K562 (cell line): Measurements from ENCODE around the gene DUSP28. TPM values are rescaled to one million over a fixed set of nuclear protein-coding genes. Genes with fewer than 3 reads are reported as not detected.

ENCODE experiments used
- CBFA2T2 ChIP-seq: fragments of 450-650 bp; conservative IDR thresholded peaks from 2 replicates; pipeline ENCODE4 v1.6.1; 2017; ENCODE audit warnings: mild to moderate bottlenecking
- CHD4 ChIP-seq: fragments of 200-600 bp; sonication (generic); IDR thresholded peaks from 3 replicates; pipeline ENCODE4 v1.6.1; 2012; ENCODE audit warnings: low read depth, mild to moderate bottlenecking, mixed read lengths, low read length, inconsistent platforms; ENCODE audit not compliant: insufficient read depth, insufficient replicate concordance, poor library complexity, severe bottlenecking
- CREB3L1 ChIP-seq: fragments of 450-650 bp; IDR thresholded peaks from 2 replicates; pipeline ENCODE4 v1.6.1; 2014; ENCODE audit warnings: low read depth, mild to moderate bottlenecking, moderate library complexity, borderline replicate concordance
- ERF ChIP-seq: fragments of 450-650 bp; formaldehyde crosslinking; IDR thresholded peaks from 2 replicates; pipeline ENCODE4 v1.4.0; 2020; ENCODE audit warnings: mild to moderate bottlenecking, mixed read lengths
- ETS2 ChIP-seq: IDR thresholded peaks from 2 replicates; pipeline ENCODE4 v1.6.1; 2016; ENCODE audit warnings: borderline replicate concordance, missing genetic modification characterization, mild to moderate bottlenecking, moderate library complexity, missing compliant biosample characterization; ENCODE audit not compliant: poor library complexity, severe bottlenecking
- FOXK2 ChIP-seq, 2 experiments: fragments of 450-650 bp; IDR thresholded peaks in 1 of 2; conservative IDR thresholded peaks in 1 of 2; 2 replicates each; pipeline ENCODE4 v1.6.1; 2016; ENCODE audit warnings: low read depth in 2 of 2, mild to moderate bottlenecking in 1 of 2
- GABPA ChIP-seq: fragments of 200-800 bp; sonication (Bioruptor generic); conservative IDR thresholded peaks from 2 replicates; pipeline ENCODE4 v1.6.1; 2016; ENCODE audit warnings: low read depth, missing genetic modification characterization, missing compliant biosample characterization
- PHF21A ChIP-seq: fragments of 450-650 bp; IDR thresholded peaks from 2 replicates; pipeline ENCODE4 v1.6.1; 2017; ENCODE audit warnings: low read depth, borderline replicate concordance
- POLR2A ChIP-seq: fragments of 450-650 bp; conservative IDR thresholded peaks from 2 replicates; pipeline ENCODE4 v1.6.1; 2016
- POLR3A ChIP-seq: IDR thresholded peaks from 2 replicates; pipeline ENCODE4 v1.6.1; 2011; ENCODE audit warnings: borderline replicate concordance, mild to moderate bottlenecking, moderate library complexity; ENCODE audit not compliant: insufficient read length, insufficient read depth; ENCODE audit errors: extremely low read depth
- RAD51 ChIP-seq: fragments of 450-650 bp; IDR thresholded peaks from 2 replicates; pipeline ENCODE4 v1.7.1; 2016; ENCODE audit warnings: low read depth, mild to moderate bottlenecking, borderline replicate concordance
- RBFOX2 ChIP-seq: fragments of 200-400 bp; formaldehyde crosslinking; IDR thresholded peaks from 2 replicates; pipeline ENCODE4 v1.6.1; 2017; ENCODE audit warnings: low read depth, mild to moderate bottlenecking, low read length, moderate library complexity
- RFX1 ChIP-seq: fragments of 450-650 bp; IDR thresholded peaks from 2 replicates; pipeline ENCODE4 v1.6.1; 2016; ENCODE audit warnings: mild to moderate bottlenecking, moderate library complexity
- RNF219 ChIP-seq: fragments of 250-450 bp; sonication (Bioruptor Pico); IDR thresholded peaks from 2 replicates; pipeline ENCODE4 v1.5.0; 2022; ENCODE audit warnings: mild to moderate bottlenecking
- TAF1 ChIP-seq: IDR thresholded peaks from 2 replicates; pipeline ENCODE4 v1.6.1; 2011; ENCODE audit warnings: mild to moderate bottlenecking, low read length, moderate library complexity; ENCODE audit not compliant: insufficient read depth, control insufficient read depth, severe bottlenecking; ENCODE audit errors: extremely low read depth
- ZBTB17 ChIP-seq: fragments of 450-650 bp; formaldehyde crosslinking; IDR thresholded peaks from 2 replicates; pipeline ENCODE4 v1.4.0; 2020; ENCODE audit warnings: mild to moderate bottlenecking
- ZFPM2 ChIP-seq: fragments of 250-450 bp; sonication (Bioruptor Pico); IDR thresholded peaks from 2 replicates; pipeline ENCODE4 v1.5.1; 2022; ENCODE audit warnings: mild to moderate bottlenecking
- ZMIZ1 ChIP-seq, 2 experiments: fragments of 150-350 bp in 1 of 2; IDR thresholded peaks; 2 replicates each; pipeline ENCODE4 v1.6.1; 2012 to 2016; ENCODE audit warnings: low read depth in 2 of 2, low read length in 2 of 2, mild to moderate bottlenecking in 1 of 2, moderate library complexity in 1 of 2
- ZNF586 ChIP-seq: fragments of 450-650 bp; formaldehyde crosslinking; conservative IDR thresholded peaks from 2 replicates; pipeline ENCODE4 v1.4.0; 2020; ENCODE audit warnings: mild to moderate bottlenecking, moderate library complexity
- ZNF696 ChIP-seq: fragments of 250-450 bp; sonication (Bioruptor Pico); conservative IDR thresholded peaks from 2 replicates; pipeline ENCODE4 v1.4.0; 2020; ENCODE audit warnings: mild to moderate bottlenecking, moderate library complexity
- polyA plus RNA-seq, 8 experiments: library from polyadenylated mRNA; depleted of rRNA in 4 of 8; stranded (reverse) in 5 of 8; unstranded in 3 of 8; fragments of >200 nt; fragmentation: Nextera tagmentation in 2 of 8; fragmentation: Illumina TruSeq in 1 of 8; extraction: Ambion mirVana in 2 of 8; extraction: Trizol in 1 of 8; gene quantifications; 2 replicates each; pipeline versions ENCODE4 v1.2.1 to v1.2.3, GENCODE V29; 2011 to 2014; ENCODE audit warnings: inconsistent platforms in 1 of 8, missing spikeins in 1 of 8
- total RNA-seq, 7 experiments: library from RNA; depleted of rRNA in 6 of 7; stranded (reverse); fragments of >200 nt in 6 of 7; fragmentation: Illumina TruSeq in 2 of 7; extraction: Trizol in 2 of 7; gene quantifications; 2 replicates each; pipeline versions ENCODE4 v1.2.1 to v1.2.3, GENCODE V29; 2011 to 2021; ENCODE audit warnings: low replicate concordance in 1 of 7

The DUSP28 gene
- total and polyA plus RNA-seq, 9 of the 15 experiments (the other 6 are each of a cell fraction or from before 2014, with no cell fraction given), result 2.8 to 8.1 (median 4.2) TPM

- TF ChIP-seq CREB3L1 (no peak), PHF21A (no peak), POLR2A (peak; percentile 70), ZFPM2 (CRISPR knock-in tag) (no peak), RFX1 (no peak), ZBTB17 (no peak), ZNF696 (CRISPR knock-in tag) (no peak), ETS2 (no peak), CHD4 (no peak), GABPA (tag) (peak; percentile 8; the same call in 1 of the 2 replicates), ERF (CRISPR knock-in tag) (no peak), RAD51 (no peak), CBFA2T2 (no peak), POLR3A (no peak), ZNF586 (no peak), FOXK2 (conservative IDR thresholded peaks at IDR 0.05 in 1 of 2, IDR thresholded peaks at IDR 0.05 in 1 of 2; ENCODE audit: low read depth in 2 of 2) (no peak), ZMIZ1 (IDR thresholded peaks at IDR 0.05; ENCODE audit: low read depth in 2 of 2, low read length in 2 of 2) (no peak), RNF219 (CRISPR knock-in tag) (no peak), RBFOX2 (peak; percentile 74), TAF1 (peak; percentile 73)
These were observed 6.3 kb downstream of the DUSP28 start (continued) for GRCh38 chr2:240566203-240567136.
